Right forelimb (tissue), 1 donor: ENCODE data around the gene FBXO10.

Source experiments
- DNase-seq: peaks from one replicate; pipeline ENCODE4 v3.0.0-alpha.2; 2018

Gene FBXO10

GRCh38 chr9:37587521-37587920, 11.3 kb upstream of the FBXO10 start:
- no peak for DNase-seq

GRCh38 chr9:37583522-37584121, 7.4 kb upstream of the FBXO10 start:
- DNase-seq = no peak

- no peak for DNase-seq
Measured at GRCh38 chr9:37582548-37583157, 6.5 kb upstream of the FBXO10 start.

GRCh38 chr9:37575511-37575914, 667 bp downstream of the FBXO10 start:
- no peak for DNase-seq

GRCh38 chr9:37575001-37575400, 1.2 kb downstream of the FBXO10 start:
- no peak for DNase-seq

- DNase-seq = no peak
Measured at GRCh38 chr9:37574241-37574721, 1.9 kb downstream of the FBXO10 start.

GRCh38 chr9:37571282-37571681, 4.9 kb downstream of the FBXO10 start:
- DNase-seq = no peak

GRCh38 chr9:37566716-37567115, 9.5 kb downstream of the FBXO10 start:
- no peak for DNase-seq

GRCh38 chr9:37565661-37566618, 10.2 kb downstream of the FBXO10 start:
- no peak for DNase-seq

- no peak for DNase-seq
Measured at GRCh38 chr9:37564916-37565315, 11.3 kb downstream of the FBXO10 start.

GRCh38 chr9:37563806-37564513, 12.2 kb downstream of the FBXO10 start:
- DNase-seq = no peak

GRCh38 chr9:37562826-37563225, 13.4 kb downstream of the FBXO10 start:
- DNase-seq = no peak

GRCh38 chr9:37561682-37562081, 14.5 kb downstream of the FBXO10 start:
- DNase-seq = no peak

- DNase-seq = no peak
Measured at GRCh38 chr9:37559855-37560592, 16.2 kb downstream of the FBXO10 start.

GRCh38 chr9:37559125-37559524, 17.1 kb downstream of the FBXO10 start:
- DNase-seq = no peak

GRCh38 chr9:37555786-37556185, 20.4 kb downstream of the FBXO10 start:
- DNase-seq = no peak

- no peak for DNase-seq
Measured at GRCh38 chr9:37554318-37554717, 21.9 kb downstream of the FBXO10 start.

- DNase-seq = no peak
Measured at GRCh38 chr9:37551888-37552287, 24.3 kb downstream of the FBXO10 start.

GRCh38 chr9:37551468-37551867, 24.7 kb downstream of the FBXO10 start:
- DNase-seq = no peak

GRCh38 chr9:37550781-37551180, 25.4 kb downstream of the FBXO10 start:
- DNase-seq = no peak

- no peak for DNase-seq
Measured at GRCh38 chr9:37549527-37549926, 26.7 kb downstream of the FBXO10 start.

GRCh38 chr9:37547328-37547878, 28.8 kb downstream of the FBXO10 start:
- no peak for DNase-seq
